GM08714 (cell line): Measurements from ENCODE around the gene ACTL6B.
"Not testable (repeated sequence)": the region's sequence is repeated elsewhere in the genome, so short reads cannot be mapped to it uniquely, and the experiment has no call there.

Experiments used
- H3K4me3 ChIP-seq: fragments of 200-500 bp; sonication (Bioruptor generic); 2 replicates; pipeline ENCODE4 v1.5.1; 2014; ENCODE audit warnings: mild to moderate bottlenecking, low read length, inconsistent platforms
- ZNF274 ChIP-seq: IDR thresholded peaks from 2 replicates; pipeline ENCODE4 v1.6.1; 2012; ENCODE audit warnings: mild to moderate bottlenecking, low read depth, low read length

ACTL6B gene

DNA sequence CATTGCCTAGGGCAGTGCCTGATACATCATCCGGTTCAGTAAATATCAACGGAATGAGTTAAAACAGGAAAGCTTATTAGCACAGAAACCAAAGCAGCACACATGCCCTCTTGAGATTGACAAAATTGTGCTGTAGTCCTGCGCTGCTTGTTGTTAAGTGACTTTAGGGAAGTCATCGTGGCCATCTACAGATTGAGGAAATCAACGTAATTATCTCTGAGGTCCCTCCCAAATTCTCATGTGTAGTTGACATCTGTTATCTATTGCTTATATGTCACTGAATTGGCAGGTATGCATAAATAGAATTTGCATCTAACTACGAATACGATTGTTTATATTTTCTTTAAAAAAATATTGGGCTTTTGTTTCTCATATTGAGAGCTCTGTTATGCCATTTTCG lies 13.8 kb upstream of the ACTL6B start:
- TF ChIP-seq ZNF274 = no peak
- no peak overlapping the region for H3K4me3 ChIP-seq

DNA sequence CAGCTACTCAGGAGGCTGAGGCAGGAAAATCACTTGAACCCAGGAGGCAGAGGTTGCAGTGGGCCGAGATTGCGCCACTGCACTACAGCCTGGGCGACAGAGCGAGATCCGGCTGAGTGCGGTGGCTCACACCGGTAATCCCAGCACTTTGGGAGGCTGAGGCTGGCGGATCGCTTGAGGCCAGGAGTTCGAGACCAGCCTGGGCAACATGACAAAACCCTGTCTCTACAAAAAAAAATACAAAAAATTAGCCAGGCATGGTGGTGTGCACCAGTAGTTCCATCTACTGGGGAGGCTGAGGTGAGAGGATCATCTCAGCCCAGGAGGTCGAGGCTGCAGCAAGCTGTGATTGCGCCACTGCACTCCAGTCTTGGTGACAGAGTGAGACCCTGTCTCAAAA lies 12.9 kb upstream of the ACTL6B start:
- H3K4me3 ChIP-seq = not testable (repeated sequence)

DNA sequence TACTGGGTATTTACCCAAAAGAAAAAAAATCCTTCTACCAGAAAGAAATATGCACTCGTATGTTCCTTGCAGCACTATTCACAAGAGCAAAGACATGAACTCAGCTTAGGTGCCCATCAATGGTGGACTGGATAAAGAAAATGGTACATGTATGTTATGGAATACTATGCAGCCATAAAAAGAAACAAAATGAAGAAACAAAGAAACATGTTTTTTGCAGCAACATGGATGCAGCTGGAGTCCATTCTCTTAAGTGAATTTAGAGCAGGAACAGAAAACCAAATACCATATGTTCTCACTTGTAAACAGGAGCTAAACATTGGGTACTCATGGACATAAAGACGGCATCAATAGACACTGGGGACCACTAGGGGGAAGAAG lies 11.8 kb upstream of the ACTL6B start:
- H3K4me3 ChIP-seq = no peak overlapping the region
- TF ChIP-seq ZNF274 = no peak

GRCh38 chr7:100667331-100668068 lies 11.3 kb upstream of the ACTL6B start:
- no peak overlapping the region for H3K4me3 ChIP-seq
- no peak for TF ChIP-seq ZNF274

DNA sequence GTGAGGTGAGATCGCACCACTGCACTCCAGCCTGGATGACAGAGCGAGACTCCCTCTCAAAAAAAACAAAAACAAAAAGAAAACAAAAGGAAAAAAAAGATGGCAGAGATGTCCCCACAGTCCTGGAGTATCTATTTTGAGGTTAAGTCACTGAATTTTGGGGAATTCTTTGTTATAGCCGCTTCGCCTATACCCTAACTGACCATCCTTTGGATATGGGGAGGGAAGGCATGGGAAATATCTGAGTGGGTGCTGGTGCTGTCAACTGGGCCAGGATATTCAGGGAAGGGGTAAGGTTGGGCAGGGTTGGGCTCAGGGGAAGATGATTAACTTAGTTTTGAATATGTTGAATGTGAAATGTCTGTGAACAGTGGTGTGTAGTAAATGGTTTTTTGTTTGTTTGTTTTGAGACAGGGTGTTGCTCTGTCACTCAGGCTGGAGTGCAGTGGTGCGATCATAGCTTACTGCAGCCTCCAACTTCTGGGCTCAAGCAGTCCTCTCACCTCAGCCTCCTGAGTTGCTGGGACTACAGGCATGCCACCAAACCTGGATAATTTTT lies 9.0 kb upstream of the ACTL6B start:
- TF ChIP-seq ZNF274 = no peak
- no peak overlapping the region for H3K4me3 ChIP-seq

DNA sequence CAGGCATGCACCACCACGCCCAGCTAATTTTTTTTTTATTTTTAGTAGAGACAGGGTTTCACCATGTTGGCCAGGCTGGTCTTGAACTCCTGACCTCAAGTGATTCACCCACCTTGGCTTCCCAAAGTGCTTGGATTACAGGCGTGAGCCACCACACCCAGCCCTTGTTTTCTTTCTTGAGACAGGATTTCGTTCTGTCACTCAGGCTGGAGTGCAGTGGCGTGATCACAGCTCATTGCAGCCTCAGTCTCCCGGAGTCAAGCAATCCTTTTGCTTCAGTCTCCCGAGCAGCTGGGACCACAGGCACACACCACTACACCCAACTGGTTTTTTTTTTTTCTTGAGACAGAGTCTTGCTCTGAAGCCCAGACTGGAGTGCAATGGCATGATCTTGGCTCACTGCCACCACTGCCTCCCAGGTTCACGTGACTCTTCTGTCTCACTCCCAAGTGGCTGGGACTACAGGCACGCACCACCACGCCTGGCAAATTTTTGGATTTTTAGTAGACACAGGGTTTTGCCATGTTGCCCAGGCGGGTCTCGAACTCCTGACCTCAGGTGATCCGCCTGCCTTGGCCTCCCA lies 6.0 kb upstream of the ACTL6B start:
- H3K4me3 ChIP-seq = not testable (repeated sequence)

DNA sequence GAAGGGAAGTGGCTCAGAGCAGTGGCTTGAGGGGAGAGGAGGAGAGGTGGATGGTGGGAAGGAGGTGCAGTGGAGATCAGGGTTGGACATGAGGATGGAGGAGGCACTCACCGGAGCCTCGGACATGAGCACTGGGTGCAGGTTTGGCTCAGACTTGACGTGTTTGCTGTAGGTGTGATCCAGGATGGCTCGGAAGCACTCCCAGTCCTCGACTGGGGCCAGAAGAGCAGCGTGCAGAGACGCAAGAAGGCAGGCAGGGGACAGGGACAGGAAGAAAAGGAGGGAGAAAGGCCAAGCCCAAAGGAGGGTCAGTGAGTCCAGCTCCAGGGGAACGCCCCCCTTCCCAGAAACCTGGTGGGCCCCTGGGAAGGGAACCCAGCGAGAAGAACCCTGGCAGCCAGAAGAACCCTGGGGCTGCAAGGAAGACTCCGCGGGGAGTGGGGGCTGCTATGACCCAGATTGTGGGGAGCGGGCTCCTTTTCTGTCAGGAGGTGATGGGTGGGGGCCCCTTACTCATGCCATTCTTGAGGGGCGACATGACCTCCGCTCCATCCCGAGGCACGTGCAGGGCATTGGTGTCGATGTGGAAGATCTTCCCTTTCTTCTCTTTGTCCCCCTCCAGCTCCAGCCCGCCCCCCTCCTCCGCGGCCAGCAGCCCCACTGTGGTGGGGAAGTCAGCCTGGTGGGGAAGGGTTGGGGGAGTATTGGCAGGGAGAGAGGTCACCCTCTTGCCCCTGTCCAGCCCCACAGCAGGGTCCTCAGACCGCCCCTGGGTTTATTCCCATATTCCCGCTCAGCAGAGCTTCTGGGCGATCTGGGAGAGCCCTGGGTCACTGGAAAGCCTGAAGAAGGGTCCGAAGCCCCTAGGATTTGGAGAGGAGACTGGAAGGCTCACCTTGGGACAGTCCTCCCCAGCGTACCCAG lies 1.1 kb downstream of the ACTL6B start:
- no peak overlapping the region for H3K4me3 ChIP-seq
- TF ChIP-seq ZNF274 = no peak

GRCh38 chr7:100649826-100650565 lies 6.3 kb downstream of the ACTL6B start:
- TF ChIP-seq ZNF274 = no peak

GRCh38 chr7:100642534-100642907 lies 13.7 kb downstream of the ACTL6B start:
- no peak for TF ChIP-seq ZNF274
- no peak overlapping the region for H3K4me3 ChIP-seq

More at GRCh38 chr7:100649826-100650565, 6.3 kb downstream of the ACTL6B start:
- no peak overlapping the region for H3K4me3 ChIP-seq

DNA sequence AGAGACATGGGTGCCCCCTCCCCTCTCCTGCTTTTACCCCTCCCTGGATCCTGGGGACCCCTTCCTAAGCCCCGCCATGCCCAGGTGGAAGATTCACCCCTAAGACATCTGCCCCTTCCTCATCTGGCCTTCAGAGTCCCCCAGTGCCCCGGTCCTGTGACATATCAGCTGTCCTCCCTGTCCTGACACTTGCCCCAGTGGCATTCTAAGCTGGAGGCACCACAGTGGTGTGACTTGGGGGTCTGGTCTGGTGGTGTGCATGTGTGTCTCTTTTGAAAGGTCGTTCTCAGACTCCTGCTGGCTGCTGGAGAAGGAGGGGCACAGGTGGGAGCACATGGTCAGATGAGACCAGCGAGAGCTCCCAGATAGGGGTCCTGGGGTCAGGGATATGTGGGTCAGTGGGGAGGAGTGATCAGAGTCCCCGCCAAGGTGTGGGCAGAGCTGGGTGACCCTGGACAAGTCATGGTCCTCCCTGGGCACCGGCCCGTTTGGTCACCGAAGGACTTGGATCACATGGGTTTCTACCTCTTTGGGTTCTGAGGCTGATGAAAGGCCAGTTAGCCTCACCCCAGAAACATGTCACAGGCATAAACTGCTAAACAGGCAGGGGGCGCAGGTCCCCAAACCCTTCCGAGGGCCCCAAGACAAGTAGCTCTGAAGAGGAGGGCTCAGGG lies 14.3 kb downstream of the ACTL6B start:
- no peak for TF ChIP-seq ZNF274
- H3K4me3 ChIP-seq = no peak overlapping the region

DNA sequence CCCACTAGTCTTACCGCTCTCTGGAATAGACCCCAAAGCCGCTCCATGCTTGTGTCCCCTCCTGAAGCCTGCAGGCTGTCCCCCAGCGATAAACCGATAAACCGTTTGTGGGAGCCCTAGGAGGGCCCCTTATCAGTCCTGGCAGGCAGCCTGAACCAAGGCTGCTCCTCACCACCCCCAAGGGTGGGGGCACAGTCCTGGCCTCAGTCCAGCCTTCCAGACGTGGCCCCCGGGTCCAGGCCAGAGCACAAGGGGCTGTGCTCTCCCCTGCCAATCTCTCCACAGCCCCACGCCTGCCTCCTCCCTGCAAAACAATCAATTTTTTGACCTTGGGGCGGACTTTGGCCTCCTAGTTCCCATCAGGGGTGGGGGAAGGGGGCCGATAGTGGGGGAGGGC lies 14.8 kb downstream of the ACTL6B start, which contains the start of gene TFR2:
TFR2 (minus strand) TSS at position 90 of the 397 bp plus-strand sequence; CDS start at position 47, 43 bp downstream.
- no peak within 1 kb of the TSS for H3K4me3 ChIP-seq
- no peak for TF ChIP-seq ZNF274

- no peak for TF ChIP-seq ZNF274
- no peak overlapping the region for H3K4me3 ChIP-seq
These were observed 15.5 kb downstream of the ACTL6B start for GRCh38 chr7:100640517-100641440.
